ENCODE data around the gene KIR2DL4. TPM values are rescaled to one million over a fixed set of nuclear protein-coding genes. Genes with fewer than 3 reads are reported as not detected.
"Not testable (repeated sequence)": the region's sequence is repeated elsewhere in the genome, so short reads cannot be mapped to it uniquely, and the experiment has no call there.

KIR2DL4 gene
- total RNA-seq, 1 donor from 2014 or later, result not detected

- Mint-ChIP-seq H3K27ac (no peak overlapping the region), H3K36me3 (no peaks in the 10 kb centered on the region), H3K27me3 (no peaks in the 10 kb centered on the region), H3K4me3 (no peak overlapping the region), H3K4me1 (ENCODE audit: unreplicated experiment) (no peaks in the 10 kb centered on the region), H3K9me3 (no peaks in the 10 kb centered on the region)
- no peak for DNase-seq (ENCODE audit: extremely low spot score, unreplicated experiment)
- TF ChIP-seq CTCF (conservative IDR thresholded peaks at IDR 0.05), result no peak
Observed at GRCh38 chr19:54804101-54804500, 691 bp downstream of the KIR2DL4 start.

GRCh38 chr19:54804571-54804970 lies 1.2 kb downstream of the KIR2DL4 start:
- Mint-ChIP-seq H3K4me1 (ENCODE audit: unreplicated experiment) (no peaks in the 10 kb centered on the region), H3K4me3 (no peak overlapping the region), H3K27me3 (no peaks in the 10 kb centered on the region), H3K9me3 (peaks cover 3% of the 10 kb centered on the region), H3K27ac (no peak overlapping the region), H3K36me3 (no peaks in the 10 kb centered on the region)
- no peak for DNase-seq (ENCODE audit: extremely low spot score, unreplicated experiment)
- TF ChIP-seq CTCF (conservative IDR thresholded peaks at IDR 0.05), result no peak

- DNase-seq (ENCODE audit: extremely low spot score, unreplicated experiment), result no peak
- Mint-ChIP-seq H3K27ac (no peak overlapping the region), H3K4me1 (ENCODE audit: unreplicated experiment) (no peaks in the 10 kb centered on the region), H3K27me3 (no peaks in the 10 kb centered on the region), H3K9me3 (peaks cover 12% of the 10 kb centered on the region), H3K4me3 (no peak overlapping the region), H3K36me3 (no peaks in the 10 kb centered on the region)
- TF ChIP-seq CTCF (conservative IDR thresholded peaks at IDR 0.05), result no peak
Observed at GRCh38 chr19:54805665-54806515, 2.5 kb downstream of the KIR2DL4 start.

GRCh38 chr19:54806516-54806838 lies 3.1 kb downstream of the KIR2DL4 start:
- peaks cover 13% of the 10 kb centered on the region for H3K9me3 Mint-ChIP-seq
- H3K4me3 Mint-ChIP-seq, result no peak overlapping the region
- H3K36me3 Mint-ChIP-seq, result no peaks in the 10 kb centered on the region
- H3K27ac Mint-ChIP-seq, result no peak overlapping the region
- no peak for DNase-seq (ENCODE audit: extremely low spot score, unreplicated experiment)
- H3K4me1 Mint-ChIP-seq (ENCODE audit: unreplicated experiment), result no peaks in the 10 kb centered on the region
- no peaks in the 10 kb centered on the region for H3K27me3 Mint-ChIP-seq
- no peak for TF ChIP-seq CTCF (conservative IDR thresholded peaks at IDR 0.05)

GRCh38 chr19:54814571-54814970 lies 11.2 kb downstream of the KIR2DL4 start:
- not testable (repeated sequence) for H3K27me3 Mint-ChIP-seq; H3K36me3 Mint-ChIP-seq; DNase-seq (ENCODE audit: extremely low spot score, unreplicated experiment); H3K4me1 Mint-ChIP-seq (ENCODE audit: unreplicated experiment); H3K27ac Mint-ChIP-seq; H3K4me3 Mint-ChIP-seq
- peaks cover 35% of the 10 kb centered on the region for H3K9me3 Mint-ChIP-seq

- not testable (repeated sequence) for H3K4me3 Mint-ChIP-seq; DNase-seq (ENCODE audit: extremely low spot score, unreplicated experiment); H3K27me3 Mint-ChIP-seq; H3K27ac Mint-ChIP-seq; H3K36me3 Mint-ChIP-seq; H3K4me1 Mint-ChIP-seq (ENCODE audit: unreplicated experiment)
- H3K9me3 Mint-ChIP-seq, result peaks cover 31% of the 10 kb centered on the region
Observed at GRCh38 chr19:54816251-54816650, 12.8 kb downstream of the KIR2DL4 start, which contains the start of gene KIR3DL1. Gene KIR3DL1, plus strand, starts transcription at chr19:54816468.
